GM23338 (cell line): ENCODE data around the gene TNMD. TPM values are rescaled to one million over a fixed set of nuclear protein-coding genes. Genes with fewer than 3 reads are reported as not detected.

Source experiments
- ATAC-seq: fragments of 200-7000 bp; cut with Tn5 transposase; 3 replicates; pipeline ENCODE4 v1.9.1; 2020
- DNase-seq: peaks from one replicate; pipeline ENCODE4 v3.0.0-alpha.2; 2015; ENCODE audit warnings: low spot score
- H2AFZ ChIP-seq: fragments of 200-600 bp; sonication (generic); 2 replicates; pipeline ENCODE4 v1.8.0; 2016; ENCODE audit warnings: antibody characterized with exemption, mild to moderate bottlenecking, moderate library complexity
- H3F3A ChIP-seq: fragments of 200-600 bp; sonication (generic); replicated peaks from 2 replicates; pipeline ENCODE4 v1.8.0; 2017; ENCODE audit warnings: antibody characterized with exemption, mixed run types, low read depth
- H3K27ac ChIP-seq: fragments of 200-600 bp; sonication (generic); 2 replicates; pipeline ENCODE4 v1.6.1; 2016; ENCODE audit warnings: low read depth
- H3K27me3 ChIP-seq: fragments of 200-600 bp; sonication (generic); 2 replicates; pipeline ENCODE4 v1.8.0; 2016; ENCODE audit warnings: mild to moderate bottlenecking, mixed run types, moderate library complexity; ENCODE audit not compliant: insufficient read depth
- H3K36me3 ChIP-seq: fragments of 200-600 bp; sonication (generic); 2 replicates; pipeline ENCODE4 v1.8.0; 2016; ENCODE audit warnings: mild to moderate bottlenecking; ENCODE audit not compliant: insufficient read depth
- H3K4me1 ChIP-seq: fragments of 200-600 bp; sonication (generic); 2 replicates; pipeline ENCODE4 v1.8.0; 2016; ENCODE audit warnings: mild to moderate bottlenecking, moderate library complexity; ENCODE audit not compliant: insufficient read depth
- H3K4me2 ChIP-seq: fragments of 200-600 bp; sonication (generic); 2 replicates; pipeline ENCODE4 v1.7.1; 2017; ENCODE audit warnings: mixed run types
- H3K4me3 ChIP-seq: fragments of 200-600 bp; sonication (generic); 2 replicates; pipeline ENCODE4 v1.6.1; 2016; ENCODE audit warnings: mixed run types
- H3K79me2 ChIP-seq: fragments of 200-600 bp; sonication (generic); replicated peaks from 2 replicates; pipeline ENCODE4 v1.8.0; 2017; ENCODE audit warnings: mild to moderate bottlenecking; ENCODE audit not compliant: insufficient read depth
- H3K9me2 ChIP-seq: fragments of 200-600 bp; sonication (generic); 2 replicates; pipeline ENCODE4 v1.8.0; 2017; ENCODE audit not compliant: insufficient read depth
- H4K20me1 ChIP-seq: fragments of 200-600 bp; sonication (generic); replicated peaks from 2 replicates; pipeline ENCODE4 v1.8.0; 2017; ENCODE audit warnings: mild to moderate bottlenecking; ENCODE audit not compliant: insufficient read depth
- H3K27ac Mint-ChIP-seq: 2 replicates; pipeline ENCODE4 v1.8.0; 2020; ENCODE audit warnings: inconsistent platforms, mild to moderate bottlenecking, moderate library complexity, mixed read lengths
- H3K27me3 Mint-ChIP-seq: 3 replicates; pipeline ENCODE4 v1.8.0; 2022; ENCODE audit warnings: low read depth, mild to moderate bottlenecking, moderate library complexity, mixed read lengths, inconsistent platforms; ENCODE audit not compliant: insufficient read depth, poor library complexity
- H3K36me3 Mint-ChIP-seq: 3 replicates; pipeline ENCODE4 v1.8.0; 2021; ENCODE audit warnings: low read depth, mild to moderate bottlenecking, inconsistent platforms, moderate library complexity, mixed read lengths
- H3K4me1 Mint-ChIP-seq: 3 replicates; pipeline ENCODE4 v1.8.0; 2020; ENCODE audit warnings: mild to moderate bottlenecking, inconsistent platforms, mixed read lengths
- H3K4me3 Mint-ChIP-seq: 3 replicates; pipeline ENCODE4 v1.8.0; 2021; ENCODE audit warnings: moderate library complexity, mild to moderate bottlenecking, inconsistent platforms, mixed read lengths
- H3K9me3 Mint-ChIP-seq: 3 replicates; pipeline ENCODE4 v1.8.0; 2020; ENCODE audit warnings: moderate library complexity, mild to moderate bottlenecking, inconsistent platforms, mixed read lengths
- CREB1 ChIP-seq: fragments of 250-450 bp; sonication (Bioruptor Pico); IDR thresholded peaks from 2 replicates; pipeline ENCODE4 v1.5.0; 2020; ENCODE audit warnings: low read depth, mild to moderate bottlenecking, moderate library complexity
- EZH2 ChIP-seq: fragments of 200-600 bp; sonication (generic); IDR thresholded peaks from one replicate; pipeline ENCODE4 v1.8.0; 2017; ENCODE audit warnings: antibody characterized with exemption, mild to moderate bottlenecking, low read depth; ENCODE audit not compliant: unreplicated experiment
- EZH2phosphoT487 ChIP-seq: fragments of 200-600 bp; sonication (generic); IDR thresholded peaks from one replicate; pipeline ENCODE4 v1.8.1; 2018; ENCODE audit warnings: antibody characterized with exemption; ENCODE audit not compliant: unreplicated experiment
- JUNB ChIP-seq: IDR thresholded peaks from one replicate; pipeline ENCODE4 v1.6.1; 2016; ENCODE audit warnings: antibody characterized with exemption; ENCODE audit not compliant: unreplicated experiment
- POLR2AphosphoS5 ChIP-seq: IDR thresholded peaks from 2 replicates; pipeline ENCODE4 v1.6.1; 2016; ENCODE audit warnings: antibody characterized with exemption, low read depth
- STAT1 ChIP-seq: IDR thresholded peaks from one replicate; pipeline ENCODE4 v1.6.1; 2016; ENCODE audit warnings: antibody characterized with exemption; ENCODE audit not compliant: unreplicated experiment
- ZNF114 ChIP-seq: fragments of 250-450 bp; sonication (Bioruptor Pico); IDR thresholded peaks from 2 replicates; pipeline ENCODE4 v1.5.0; 2020; ENCODE audit warnings: mild to moderate bottlenecking, moderate library complexity
- ZNF331 ChIP-seq: fragments of 250-450 bp; sonication (Bioruptor Pico); IDR thresholded peaks from 2 replicates; pipeline ENCODE4 v1.5.0; 2020; ENCODE audit warnings: low read depth, mild to moderate bottlenecking, moderate library complexity
- polyA plus RNA-seq: library from polyadenylated mRNA; unstranded; fragments of >200 nt; fragmentation: Nextera tagmentation; extraction: Ambion mirVana; gene quantifications from 2 replicates; pipeline ENCODE4 v1.2.1, GENCODE V29; 2016
- total RNA-seq: library from RNA; depleted of rRNA; stranded (reverse); fragments of >200 nt; shearing (Covaris generic); gene quantifications from 2 replicates; pipeline ENCODE4 v1.2.3, GENCODE V29; 2014
- TF ChIP-seq, protein P1 (sequence below): fragments of 250-450 bp; sonication (Bioruptor Pico); IDR thresholded peaks from 2 replicates; pipeline ENCODE4 v1.5.0; 2020; ENCODE audit warnings: mild to moderate bottlenecking, moderate library complexity

TNMD gene
- total and polyA plus RNA-seq, 2 experiments from 2014 or later, result 4.4 to 4.8 TPM

DNA sequence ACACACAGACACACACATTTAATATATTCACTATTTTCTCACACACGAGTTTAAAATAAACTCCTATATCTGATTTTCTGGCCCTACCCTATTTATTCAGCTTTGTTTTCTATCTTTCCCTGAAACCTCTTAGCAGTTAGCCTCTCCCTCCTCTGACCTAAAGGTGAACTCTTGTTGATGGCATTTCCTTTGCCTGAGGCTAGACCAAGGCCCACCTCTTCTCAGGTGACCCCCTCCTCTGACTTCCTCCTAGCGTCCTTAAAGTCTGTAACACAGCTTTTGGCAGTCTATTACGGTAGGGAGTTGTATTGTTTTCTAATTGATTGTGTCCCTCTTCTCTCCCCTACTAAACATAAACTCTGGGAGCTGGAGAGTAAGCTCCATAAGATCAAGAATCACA, 57.6 kb downstream of the TNMD start (continued):
- TF ChIP-seq, protein P1, sequence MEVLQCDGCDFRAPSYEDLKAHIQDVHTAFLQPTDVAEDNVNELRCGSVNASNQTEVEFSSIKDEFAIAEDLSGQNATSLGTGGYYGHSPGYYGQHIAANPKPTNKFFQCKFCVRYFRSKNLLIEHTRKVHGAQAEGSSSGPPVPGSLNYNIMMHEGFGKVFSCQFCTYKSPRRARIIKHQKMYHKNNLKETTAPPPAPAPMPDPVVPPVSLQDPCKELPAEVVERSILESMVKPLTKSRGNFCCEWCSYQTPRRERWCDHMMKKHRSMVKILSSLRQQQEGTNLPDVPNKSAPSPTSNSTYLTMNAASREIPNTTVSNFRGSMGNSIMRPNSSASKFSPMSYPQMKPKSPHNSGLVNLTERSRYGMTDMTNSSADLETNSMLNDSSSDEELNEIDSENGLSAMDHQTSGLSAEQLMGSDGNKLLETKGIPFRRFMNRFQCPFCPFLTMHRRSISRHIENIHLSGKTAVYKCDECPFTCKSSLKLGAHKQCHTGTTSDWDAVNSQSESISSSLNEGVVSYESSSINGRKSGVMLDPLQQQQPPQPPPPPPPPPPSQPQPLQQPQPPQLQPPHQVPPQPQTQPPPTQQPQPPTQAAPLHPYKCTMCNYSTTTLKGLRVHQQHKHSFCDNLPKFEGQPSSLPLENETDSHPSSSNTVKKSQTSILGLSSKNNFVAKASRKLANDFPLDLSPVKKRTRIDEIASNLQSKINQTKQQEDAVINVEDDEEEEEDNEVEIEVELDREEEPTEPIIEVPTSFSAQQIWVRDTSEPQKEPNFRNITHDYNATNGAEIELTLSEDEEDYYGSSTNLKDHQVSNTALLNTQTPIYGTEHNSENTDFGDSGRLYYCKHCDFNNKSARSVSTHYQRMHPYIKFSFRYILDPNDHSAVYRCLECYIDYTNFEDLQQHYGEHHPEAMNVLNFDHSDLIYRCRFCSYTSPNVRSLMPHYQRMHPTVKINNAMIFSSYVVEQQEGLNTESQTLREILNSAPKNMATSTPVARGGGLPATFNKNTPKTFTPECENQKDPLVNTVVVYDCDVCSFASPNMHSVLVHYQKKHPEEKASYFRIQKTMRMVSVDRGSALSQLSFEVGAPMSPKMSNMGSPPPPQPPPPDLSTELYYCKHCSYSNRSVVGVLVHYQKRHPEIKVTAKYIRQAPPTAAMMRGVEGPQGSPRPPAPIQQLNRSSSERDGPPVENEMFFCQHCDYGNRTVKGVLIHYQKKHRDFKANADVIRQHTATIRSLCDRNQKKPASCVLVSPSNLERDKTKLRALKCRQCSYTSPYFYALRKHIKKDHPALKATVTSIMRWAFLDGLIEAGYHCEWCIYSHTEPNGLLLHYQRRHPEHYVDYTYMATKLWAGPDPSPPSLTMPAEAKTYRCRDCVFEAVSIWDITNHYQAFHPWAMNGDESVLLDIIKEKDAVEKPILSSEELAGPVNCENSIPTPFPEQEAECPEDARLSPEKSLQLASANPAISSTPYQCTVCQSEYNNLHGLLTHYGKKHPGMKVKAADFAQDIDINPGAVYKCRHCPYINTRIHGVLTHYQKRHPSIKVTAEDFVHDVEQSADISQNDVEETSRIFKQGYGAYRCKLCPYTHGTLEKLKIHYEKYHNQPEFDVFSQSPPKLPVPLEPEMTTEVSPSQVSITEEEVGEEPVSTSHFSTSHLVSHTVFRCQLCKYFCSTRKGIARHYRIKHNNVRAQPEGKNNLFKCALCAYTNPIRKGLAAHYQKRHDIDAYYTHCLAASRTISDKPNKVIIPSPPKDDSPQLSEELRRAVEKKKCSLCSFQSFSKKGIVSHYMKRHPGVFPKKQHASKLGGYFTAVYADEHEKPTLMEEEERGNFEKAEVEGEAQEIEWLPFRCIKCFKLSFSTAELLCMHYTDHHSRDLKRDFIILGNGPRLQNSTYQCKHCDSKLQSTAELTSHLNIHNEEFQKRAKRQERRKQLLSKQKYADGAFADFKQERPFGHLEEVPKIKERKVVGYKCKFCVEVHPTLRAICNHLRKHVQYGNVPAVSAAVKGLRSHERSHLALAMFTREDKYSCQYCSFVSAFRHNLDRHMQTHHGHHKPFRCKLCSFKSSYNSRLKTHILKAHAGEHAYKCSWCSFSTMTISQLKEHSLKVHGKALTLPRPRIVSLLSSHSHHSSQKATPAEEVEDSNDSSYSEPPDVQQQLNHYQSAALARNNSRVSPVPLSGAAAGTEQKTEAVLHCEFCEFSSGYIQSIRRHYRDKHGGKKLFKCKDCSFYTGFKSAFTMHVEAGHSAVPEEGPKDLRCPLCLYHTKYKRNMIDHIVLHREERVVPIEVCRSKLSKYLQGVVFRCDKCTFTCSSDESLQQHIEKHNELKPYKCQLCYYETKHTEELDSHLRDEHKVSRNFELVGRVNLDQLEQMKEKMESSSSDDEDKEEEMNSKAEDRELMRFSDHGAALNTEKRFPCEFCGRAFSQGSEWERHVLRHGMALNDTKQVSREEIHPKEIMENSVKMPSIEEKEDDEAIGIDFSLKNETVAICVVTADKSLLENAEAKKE (CRISPR knock-in tag), result no peak
- no peak for TF ChIP-seq ZNF331 (CRISPR knock-in tag)
- no peak for TF ChIP-seq CREB1 (CRISPR knock-in tag)
- no peak for TF ChIP-seq POLR2AphosphoS5
- TF ChIP-seq EZH2phosphoT487, result no peak

GRCh38 chrX:100643212-100643611, 58.5 kb downstream of the TNMD start:
- Histone ChIP-seq H4K20me1 (no peaks in the 10 kb centered on the region), H3K4me3 (no peak overlapping the region), H3K9me2 (no peaks in the 10 kb centered on the region), H3K79me2 (no peaks in the 10 kb centered on the region), H3F3A (no peaks in the 10 kb centered on the region), H3K4me2 (no peak overlapping the region), H3K27ac (no peak overlapping the region), H2AFZ (no peak overlapping the region), H3K36me3 (no peaks in the 10 kb centered on the region), H3K4me1 (no peaks in the 10 kb centered on the region), H3K27me3 (no peaks in the 10 kb centered on the region)
- H3K9me3 Mint-ChIP-seq, result no peaks in the 10 kb centered on the region
- H3K27ac Mint-ChIP-seq, result no peak overlapping the region
- ATAC-seq (no peak), DNase-seq (no peak)
- peaks cover 2% of the 10 kb centered on the region for H3K27me3 Mint-ChIP-seq
- H3K36me3 Mint-ChIP-seq, result no peaks in the 10 kb centered on the region
- H3K4me1 Mint-ChIP-seq, result peaks cover 11% of the 10 kb centered on the region
- H3K4me3 Mint-ChIP-seq, result no peak overlapping the region
- TF ChIP-seq, protein P1 (CRISPR knock-in tag), result no peak
- TF ChIP-seq CREB1 (CRISPR knock-in tag), result no peak
- TF ChIP-seq POLR2AphosphoS5, result no peak
- TF ChIP-seq ZNF114, result no peak
- TF ChIP-seq STAT1, result no peak
- TF ChIP-seq ZNF331 (CRISPR knock-in tag), result no peak
- TF ChIP-seq JUNB, result no peak
- no peak for TF ChIP-seq EZH2
- TF ChIP-seq EZH2phosphoT487, result no peak
